Right ventricle myocardium superior (tissue), 1 donor: ENCODE measurements around the gene CDKN2AIP. TPM values are rescaled to one million over a fixed set of nuclear protein-coding genes. Genes with fewer than 3 reads are reported as not detected.
"Not testable (repeated sequence)": the region's sequence is repeated elsewhere in the genome, so short reads cannot be mapped to it uniquely, and the experiment has no call there.

Experiments used
- ATAC-seq: fragments of 200-7000 bp; cut with Tn5 transposase; one replicate; pipeline ENCODE4 v1.9.1; 2020; ENCODE audit warnings: mild to moderate bottlenecking; ENCODE audit not compliant: poor library complexity
- DNase-seq: peaks from one replicate; pipeline ENCODE4 v3.0.0-alpha.2; 2020
- intact Hi-C: fragments of 100-400 bp; cut with DNase I; formaldehyde crosslinking; loops from one replicate; pipeline ENCODE4 v1.11.2; 2022
- total RNA-seq: library from RNA; stranded (reverse); fragmentation: NEBNext Ultra II Directional; extraction: Animal tissue kit (Norgen Biotek cat#: 25700); gene quantifications from one replicate; pipeline ENCODE4 v1.2.1, GENCODE V29; 2021
- donor health status: DM: no; HTN: yes; CAD: no; lungs with severe emphysema.

Gene CDKN2AIP
- total RNA-seq, 1 donor from 2014 or later = 8.7 TPM

- ATAC-seq = peak; percentile 94
- DNase-seq = peak; percentile 90
- intact Hi-C loops = loop anchor here (5.0 kb wide), 2 partner anchors 135 to 695 kb away; no protein-coding TSS in a partner anchor
Measured at GRCh38 chr4:183471946-183472708, 27.7 kb downstream of the CDKN2AIP start.

- DNase-seq (no peak), ATAC-seq (no peak)
- intact Hi-C loops = no loop called here
Measured at GRCh38 chr4:183478123-183478522, 33.7 kb downstream of the CDKN2AIP start.

- ATAC-seq (no peak), DNase-seq (no peak)
- intact Hi-C loops = no loop called here
Measured at GRCh38 chr4:183478926-183479325, 34.5 kb downstream of the CDKN2AIP start.

GRCh38 chr4:183482515-183483095, 38.2 kb downstream of the CDKN2AIP start:
- DNase-seq, ATAC-seq, intact Hi-C loops: not testable (repeated sequence)

GRCh38 chr4:183483997-183484396, 39.6 kb downstream of the CDKN2AIP start:
- intact Hi-C loops = no loop called here
- DNase-seq = no peak
- ATAC-seq = no peak

GRCh38 chr4:183485411-183486160, 41.1 kb downstream of the CDKN2AIP start:
- no peak for ATAC-seq
- intact Hi-C loops = no loop called here
- no peak for DNase-seq

- intact Hi-C loops = no loop called here
- DNase-seq = no peak
- no peak for ATAC-seq
Measured at GRCh38 chr4:183492791-183493222, 48.4 kb downstream of the CDKN2AIP start.

- intact Hi-C loops = no loop called here
- ATAC-seq (no peak), DNase-seq (no peak)
Measured at GRCh38 chr4:183493246-183493645, 48.8 kb downstream of the CDKN2AIP start.

- intact Hi-C loops = no loop called here
- no peak for ATAC-seq
Measured at GRCh38 chr4:183495184-183495583, 50.7 kb downstream of the CDKN2AIP start.

More at GRCh38 chr4:183495184-183495583, 50.7 kb downstream of the CDKN2AIP start:
- DNase-seq = no peak

Other genes with a start within 250 kb of the CDKN2AIP start
- gene CLDN22, start 124.4 kb upstream of the CDKN2AIP start, total RNA-seq = not detected
- gene CLDN24, start 122.2 kb upstream of the CDKN2AIP start, total RNA-seq = not detected
- 7.0 TPM for gene ING2, start 60.4 kb downstream of the CDKN2AIP start, total RNA-seq
- 15.1 TPM for gene RWDD4, start 214.5 kb downstream of the CDKN2AIP start, total RNA-seq
- gene TRAPPC11, start 214.7 kb downstream of the CDKN2AIP start, total RNA-seq = 16.1 TPM